H1 (cell line): ENCODE data around the gene LBP. TPM values are rescaled to one million over a fixed set of nuclear protein-coding genes. Genes with fewer than 3 reads are reported as not detected.
"Not testable (repeated sequence)": the region's sequence is repeated elsewhere in the genome, so short reads cannot be mapped to it uniquely, and the experiment has no call there.

Source experiments
- CTCF ChIA-PET: fragments of 300-600 bp; sonication (Branson Sonifier 250); formaldehyde crosslinking; loops from one replicate; lab custom pipeline; 2021; ENCODE audit not compliant: partially characterized antibody; lab: Charles Lee
- POLR2A ChIA-PET: fragments of 300-600 bp; sonication (Branson Sonifier 250); formaldehyde crosslinking; loops from one replicate; lab custom pipeline; 2021; ENCODE audit warnings: inconsistent platforms; ENCODE audit not compliant: partially characterized antibody; lab: Charles Lee
- DNase-seq, 2 experiments: peaks; one replicate each; pipeline versions ENCODE4 v3.0.0 to v3.0.0-alpha.2; 2010 to 2022; ENCODE audit warnings: low spot score in 2 of 2, low read depth in 1 of 2, mixed read lengths in 1 of 2
- FAIRE-seq: peaks from 2 replicates; lab custom pipeline; 2011; peaks lifted over from hg19 to GRCh38; lab: Jason Lieb, UNC
- H2AFZ ChIP-seq: 2 replicates; pipeline ENCODE4 v1.8.1; 2012; ENCODE audit warnings: low read length, inconsistent platforms
- H2AK5ac ChIP-seq: 2 replicates; pipeline ENCODE4 v1.6.1; 2013; ENCODE audit warnings: low read depth, low read length
- H2BK120ac ChIP-seq: replicated peaks from 2 replicates; pipeline ENCODE3; 2013; ENCODE audit warnings: low read depth, low read length, inconsistent platforms
- H2BK12ac ChIP-seq: 2 replicates; pipeline ENCODE4 v1.6.1; 2013; ENCODE audit warnings: low read depth, low read length
- H2BK15ac ChIP-seq: 2 replicates; pipeline ENCODE4 v1.6.1; 2013; ENCODE audit warnings: low read length
- H2BK20ac ChIP-seq: 2 replicates; pipeline ENCODE4 v1.6.1; 2013; ENCODE audit warnings: low read length
- H2BK5ac ChIP-seq: 2 replicates; pipeline ENCODE4 v1.6.1; 2013; ENCODE audit warnings: low read depth, low read length
- H3K14ac ChIP-seq: 2 replicates; pipeline ENCODE4 v1.6.1; 2013; ENCODE audit warnings: inconsistent platforms; ENCODE audit not compliant: insufficient read length
- H3K18ac ChIP-seq: 2 replicates; pipeline ENCODE4 v1.6.1; 2013; ENCODE audit warnings: low read length; ENCODE audit errors: extremely low read depth
- H3K23ac ChIP-seq: 2 replicates; pipeline ENCODE4 v1.6.1; 2013; ENCODE audit warnings: inconsistent platforms; ENCODE audit not compliant: insufficient read length
- H3K23me2 ChIP-seq: 2 replicates; pipeline ENCODE4 v1.6.1; 2013; ENCODE audit warnings: low read depth, low read length
- H3K27ac ChIP-seq: 2 replicates; pipeline ENCODE4 v1.6.1; 2011; ENCODE audit warnings: low read depth, low read length, inconsistent platforms
- H3K27me3 ChIP-seq, 4 experiments: replicated peaks in 1 of 4; 1 replicate in 1 of 4; 2 replicates in 3 of 4; pipeline versions ENCODE4 v1.6.1 to v1.8.1; 2011 to 2013; ENCODE audit warnings: low read length in 3 of 4, mild to moderate bottlenecking in 3 of 4, inconsistent platforms in 2 of 4, mixed read lengths in 2 of 4, moderate library complexity in 1 of 4; ENCODE audit not compliant: control insufficient read depth in 3 of 4, insufficient read depth in 3 of 4; ENCODE audit errors: extremely low read depth in 1 of 4
- H3K36me3 ChIP-seq, 4 experiments: 2 replicates each; pipeline versions ENCODE4 v1.6.1 to v1.8.1; 2011 to 2013; ENCODE audit warnings: mild to moderate bottlenecking in 4 of 4, low read length in 3 of 4, moderate library complexity in 2 of 4, control low read depth in 1 of 4, inconsistent platforms in 1 of 4; ENCODE audit not compliant: insufficient read depth in 4 of 4, control insufficient read depth in 2 of 4
- H3K4ac ChIP-seq: replicated peaks from 2 replicates; pipeline ENCODE3; 2013; ENCODE audit warnings: low read length, low read depth, mixed read lengths, inconsistent platforms; ENCODE audit not compliant: insufficient read length
- H3K4me1 ChIP-seq, 4 experiments: replicated peaks in 1 of 4; 1 replicate in 1 of 4; 2 replicates in 3 of 4; pipeline versions ENCODE4 v1.6.1 to v1.8.1; 2011 to 2013; ENCODE audit warnings: low read length in 3 of 4, inconsistent platforms in 2 of 4, mixed read lengths in 1 of 4; ENCODE audit not compliant: insufficient read depth in 4 of 4, control insufficient read depth in 3 of 4
- H3K4me2 ChIP-seq, 2 experiments: 2 replicates each; pipeline versions ENCODE4 v1.6.1 to v1.8.1; 2011 to 2013; ENCODE audit warnings: low read depth in 2 of 2, low read length in 2 of 2, control low read depth in 1 of 2, inconsistent platforms in 1 of 2, mild to moderate bottlenecking in 1 of 2; ENCODE audit not compliant: insufficient read depth in 1 of 2
- H3K4me3 ChIP-seq, 4 experiments: fragments of 200-600, 300-600 bp in 1 of 4; sonication (generic), shearing (Covaris generic), sonication (Bioruptor Twin) in 1 of 4; 2 replicates each; pipeline versions ENCODE4 v1.5.1 to v1.8.1; 2011 to 2016; ENCODE audit warnings: low read length in 4 of 4, low read depth in 3 of 4, control low read depth in 2 of 4, inconsistent platforms in 2 of 4, mild to moderate bottlenecking in 2 of 4, mixed read lengths in 1 of 4, moderate library complexity in 1 of 4; ENCODE audit not compliant: insufficient read depth in 2 of 4; ENCODE audit errors: extremely low read depth in 1 of 4
- H3K56ac ChIP-seq: replicated peaks from 2 replicates; pipeline ENCODE3; 2013; ENCODE audit warnings: low read depth, mild to moderate bottlenecking, mixed read lengths, low read length, inconsistent platforms; ENCODE audit not compliant: insufficient read length
- H3K79me1 ChIP-seq: 2 replicates; pipeline ENCODE4 v1.6.1; 2013; ENCODE audit warnings: low read depth, low read length, control low read depth
- H3K79me2 ChIP-seq, 2 experiments: 2 replicates each; pipeline versions ENCODE4 v1.6.1 to v1.8.1; 2012 to 2013; ENCODE audit warnings: low read length in 2 of 2, mild to moderate bottlenecking in 2 of 2, inconsistent platforms in 1 of 2; ENCODE audit not compliant: insufficient read depth in 2 of 2, control insufficient read depth in 1 of 2
- H3K9ac ChIP-seq, 4 experiments: replicated peaks in 1 of 4; 1 replicate in 1 of 4; 2 replicates in 3 of 4; pipeline versions ENCODE4 v1.6.1 to v1.8.1; 2011 to 2013; ENCODE audit warnings: low read depth in 3 of 4, low read length in 3 of 4, control low read depth in 2 of 4, mild to moderate bottlenecking in 2 of 4, moderate library complexity in 2 of 4, inconsistent platforms in 1 of 4; ENCODE audit errors: extremely low read depth in 1 of 4
- H3K9me3 ChIP-seq, 2 experiments: 2 replicates each; pipeline versions ENCODE4 v1.6.1 to v1.8.1; 2012 to 2013; ENCODE audit warnings: mild to moderate bottlenecking in 2 of 2, moderate library complexity in 2 of 2, control low read depth in 1 of 2, inconsistent platforms in 1 of 2, low read depth in 1 of 2, low read length in 1 of 2, mixed read lengths in 1 of 2; ENCODE audit not compliant: insufficient read depth in 2 of 2
- H4K20me1 ChIP-seq, 2 experiments: replicated peaks in 1 of 2; 2 replicates each; pipeline versions ENCODE3 to v1.8.1; 2011 to 2013; ENCODE audit warnings: inconsistent platforms in 2 of 2, low read length in 2 of 2, mild to moderate bottlenecking in 1 of 2; ENCODE audit not compliant: insufficient read depth in 2 of 2, control insufficient read depth in 1 of 2
- H4K5ac ChIP-seq: 2 replicates; pipeline ENCODE4 v1.6.1; 2013; ENCODE audit warnings: low read length, low read depth, mixed read lengths, inconsistent platforms; ENCODE audit not compliant: insufficient read length
- H4K8ac ChIP-seq: 2 replicates; pipeline ENCODE4 v1.8.0; 2013; ENCODE audit warnings: mild to moderate bottlenecking, moderate library complexity, low read length, inconsistent platforms; ENCODE audit not compliant: insufficient read depth; ENCODE audit errors: extremely low read depth
- H4K91ac ChIP-seq: replicated peaks from 2 replicates; pipeline ENCODE3; 2013; ENCODE audit warnings: low read length, mixed read lengths, inconsistent platforms; ENCODE audit not compliant: insufficient read length
- WGBS, 2 experiments: shearing (Covaris generic) in 1 of 2; methylation state at CpG; one replicate each; pipeline versions ENCODE4 v1.1.6 to v1.1.7; 2013 to 2015; ENCODE audit warnings: low lambda C conversion rate in 2 of 2, mixed read lengths in 2 of 2, inconsistent platforms in 1 of 2, low coverage in 1 of 2, missing lambda C conversion rate in 1 of 2; ENCODE audit not compliant: insufficient replicate concordance in 2 of 2, insufficient coverage in 1 of 2, insufficient read length in 1 of 2; ENCODE audit errors: extremely low coverage in 1 of 2, missing lambda C conversion rate in 1 of 2; 5-methylcytosine and 5-hydroxymethylcytosine counted together
- polyA plus RNA-seq, 7 experiments: library from polyadenylated mRNA; depleted of rRNA in 3 of 7; stranded (reverse) in 5 of 7; unstranded in 2 of 7; fragments of >200 nt in 5 of 7; fragments of 200-250 nt in 2 of 7; gene quantifications; 1 replicate in 5 of 7; 2 replicates in 1 of 7; 4 replicates in 1 of 7; pipeline versions ENCODE4 v1.2.1 to v1.2.3, GENCODE V29; 2011 to 2013; ENCODE audit warnings: missing spikeins in 2 of 7, mixed read lengths in 2 of 7
- total RNA-seq: library from RNA; stranded (reverse); fragmentation: NEBNext Ultra II Directional; extraction: Animal tissue kit (Norgen Biotek cat#: 25700); gene quantifications from 2 replicates; pipeline ENCODE4 v1.2.1, GENCODE V29; 2021

LBP gene
- total and polyA plus RNA-seq, 2 of the 8 experiments (the other 6 are each of a cell fraction or from before 2014, with no cell fraction given), result 0.60 to 0.63 TPM

- POLR2A ChIA-PET, result not testable (repeated sequence)
- CTCF ChIA-PET, result interaction anchor here (8.2 kb wide), 1 partner anchor 10 kb away, joined by 47 read pairs; the partner anchor contains the start of gene BPI
Measured at GRCh38 chr20:38314350-38314749, 31.9 kb upstream of the LBP start.

More at GRCh38 chr20:38314350-38314749, 31.9 kb upstream of the LBP start:
- not testable (repeated sequence) for DNase-seq, H2BK120ac ChIP-seq, H2BK12ac ChIP-seq, H3K4me2 ChIP-seq, H3K9me3 ChIP-seq, H3K79me1 ChIP-seq, H3K18ac ChIP-seq, H4K5ac ChIP-seq, H4K91ac ChIP-seq, H3K4me1 ChIP-seq, H3K14ac ChIP-seq, H4K20me1 ChIP-seq, FAIRE-seq, H3K79me2 ChIP-seq, H3K27ac ChIP-seq, H2BK5ac ChIP-seq, H3K23ac ChIP-seq, H2BK20ac ChIP-seq, H3K4me3 ChIP-seq, H4K8ac ChIP-seq, H3K56ac ChIP-seq, H3K36me3 ChIP-seq, H2AFZ ChIP-seq, H3K4ac ChIP-seq, H2BK15ac ChIP-seq, H2AK5ac ChIP-seq, H3K27me3 ChIP-seq, H3K9ac ChIP-seq
- peaks cover 15% of the 10 kb centered on the region; the same call in 1 of the 2 replicates for H3K23me2 ChIP-seq
- WGBS, 2 experiments, result 92% methylated on average over 1 of the region's 1 CpG; no CpG with 5 or more reads in 1 of the 2 experiments
